Fibroblast of villous mesenchyme (primary cell): ENCODE measurements around the gene LAMB4. TPM values are rescaled to one million over a fixed set of nuclear protein-coding genes. Genes with fewer than 3 reads are reported as not detected.

Experiments
- DNase-seq: peaks from one replicate; pipeline ENCODE4 v3.0.0-alpha.2; 2010; ENCODE audit warnings: low read depth
- H3K4me3 ChIP-seq: 2 replicates; pipeline ENCODE4 v1.5.1; 2011; ENCODE audit warnings: low read depth, mild to moderate bottlenecking, low read length
- total RNA-seq: library from RNA; depleted of rRNA; stranded (reverse); fragments of >200 nt; gene quantifications from 2 replicates; pipeline ENCODE4 v1.2.3, GENCODE V29; 2012
- TF ChIP-seq, protein P1 (sequence below): IDR thresholded peaks from 2 replicates; pipeline ENCODE4 v1.5.1; 2012; ENCODE audit warnings: low read depth, mild to moderate bottlenecking, low read length; ENCODE audit not compliant: insufficient read depth

Gene LAMB4, protein sequence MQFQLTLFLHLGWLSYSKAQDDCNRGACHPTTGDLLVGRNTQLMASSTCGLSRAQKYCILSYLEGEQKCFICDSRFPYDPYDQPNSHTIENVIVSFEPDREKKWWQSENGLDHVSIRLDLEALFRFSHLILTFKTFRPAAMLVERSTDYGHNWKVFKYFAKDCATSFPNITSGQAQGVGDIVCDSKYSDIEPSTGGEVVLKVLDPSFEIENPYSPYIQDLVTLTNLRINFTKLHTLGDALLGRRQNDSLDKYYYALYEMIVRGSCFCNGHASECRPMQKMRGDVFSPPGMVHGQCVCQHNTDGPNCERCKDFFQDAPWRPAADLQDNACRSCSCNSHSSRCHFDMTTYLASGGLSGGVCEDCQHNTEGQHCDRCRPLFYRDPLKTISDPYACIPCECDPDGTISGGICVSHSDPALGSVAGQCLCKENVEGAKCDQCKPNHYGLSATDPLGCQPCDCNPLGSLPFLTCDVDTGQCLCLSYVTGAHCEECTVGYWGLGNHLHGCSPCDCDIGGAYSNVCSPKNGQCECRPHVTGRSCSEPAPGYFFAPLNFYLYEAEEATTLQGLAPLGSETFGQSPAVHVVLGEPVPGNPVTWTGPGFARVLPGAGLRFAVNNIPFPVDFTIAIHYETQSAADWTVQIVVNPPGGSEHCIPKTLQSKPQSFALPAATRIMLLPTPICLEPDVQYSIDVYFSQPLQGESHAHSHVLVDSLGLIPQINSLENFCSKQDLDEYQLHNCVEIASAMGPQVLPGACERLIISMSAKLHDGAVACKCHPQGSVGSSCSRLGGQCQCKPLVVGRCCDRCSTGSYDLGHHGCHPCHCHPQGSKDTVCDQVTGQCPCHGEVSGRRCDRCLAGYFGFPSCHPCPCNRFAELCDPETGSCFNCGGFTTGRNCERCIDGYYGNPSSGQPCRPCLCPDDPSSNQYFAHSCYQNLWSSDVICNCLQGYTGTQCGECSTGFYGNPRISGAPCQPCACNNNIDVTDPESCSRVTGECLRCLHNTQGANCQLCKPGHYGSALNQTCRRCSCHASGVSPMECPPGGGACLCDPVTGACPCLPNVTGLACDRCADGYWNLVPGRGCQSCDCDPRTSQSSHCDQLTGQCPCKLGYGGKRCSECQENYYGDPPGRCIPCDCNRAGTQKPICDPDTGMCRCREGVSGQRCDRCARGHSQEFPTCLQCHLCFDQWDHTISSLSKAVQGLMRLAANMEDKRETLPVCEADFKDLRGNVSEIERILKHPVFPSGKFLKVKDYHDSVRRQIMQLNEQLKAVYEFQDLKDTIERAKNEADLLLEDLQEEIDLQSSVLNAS (N-terminal part only)
- under 0.01 and 0.64 TPM in 2 replicates for total RNA-seq

- no peak within 1 kb of the TSS for H3K4me3 ChIP-seq
- TF ChIP-seq, protein P1, sequence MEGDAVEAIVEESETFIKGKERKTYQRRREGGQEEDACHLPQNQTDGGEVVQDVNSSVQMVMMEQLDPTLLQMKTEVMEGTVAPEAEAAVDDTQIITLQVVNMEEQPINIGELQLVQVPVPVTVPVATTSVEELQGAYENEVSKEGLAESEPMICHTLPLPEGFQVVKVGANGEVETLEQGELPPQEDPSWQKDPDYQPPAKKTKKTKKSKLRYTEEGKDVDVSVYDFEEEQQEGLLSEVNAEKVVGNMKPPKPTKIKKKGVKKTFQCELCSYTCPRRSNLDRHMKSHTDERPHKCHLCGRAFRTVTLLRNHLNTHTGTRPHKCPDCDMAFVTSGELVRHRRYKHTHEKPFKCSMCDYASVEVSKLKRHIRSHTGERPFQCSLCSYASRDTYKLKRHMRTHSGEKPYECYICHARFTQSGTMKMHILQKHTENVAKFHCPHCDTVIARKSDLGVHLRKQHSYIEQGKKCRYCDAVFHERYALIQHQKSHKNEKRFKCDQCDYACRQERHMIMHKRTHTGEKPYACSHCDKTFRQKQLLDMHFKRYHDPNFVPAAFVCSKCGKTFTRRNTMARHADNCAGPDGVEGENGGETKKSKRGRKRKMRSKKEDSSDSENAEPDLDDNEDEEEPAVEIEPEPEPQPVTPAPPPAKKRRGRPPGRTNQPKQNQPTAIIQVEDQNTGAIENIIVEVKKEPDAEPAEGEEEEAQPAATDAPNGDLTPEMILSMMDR: no peak
- DNase-seq: no peak
Observed at GRCh38 chr7:108130261-108130660, at the start of gene LAMB4. Gene LAMB4, minus strand, starts transcription at chr7:108130361. Its CDS starts 7,197 bp downstream, at chr7:108123164.

GRCh38 chr7:108178398-108178797 is 48.2 kb upstream of the LAMB4 start:
- TF ChIP-seq, protein P1: no peak
- no peak overlapping the region for H3K4me3 ChIP-seq
- no peak for DNase-seq

DNA sequence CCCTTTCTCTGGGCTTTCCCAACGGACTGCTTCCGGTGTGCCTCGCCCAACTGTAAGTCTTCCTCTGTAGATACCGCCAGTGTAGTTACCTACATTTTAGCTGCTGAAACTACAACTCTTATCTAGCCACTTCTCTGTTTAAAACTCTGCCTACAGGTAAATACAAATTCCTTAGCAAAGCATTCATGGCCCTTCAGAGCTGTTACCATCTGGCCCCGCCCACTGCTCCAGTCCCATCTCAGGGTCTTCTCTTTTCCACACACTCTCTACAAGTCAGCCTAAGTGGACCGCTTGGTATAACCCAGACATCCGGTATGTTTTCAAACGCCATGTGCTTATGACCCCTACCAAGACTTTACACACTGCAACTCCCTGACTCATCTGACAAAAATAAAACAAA is 41.0 kb upstream of the LAMB4 start:
- DNase-seq: no peak

DNA sequence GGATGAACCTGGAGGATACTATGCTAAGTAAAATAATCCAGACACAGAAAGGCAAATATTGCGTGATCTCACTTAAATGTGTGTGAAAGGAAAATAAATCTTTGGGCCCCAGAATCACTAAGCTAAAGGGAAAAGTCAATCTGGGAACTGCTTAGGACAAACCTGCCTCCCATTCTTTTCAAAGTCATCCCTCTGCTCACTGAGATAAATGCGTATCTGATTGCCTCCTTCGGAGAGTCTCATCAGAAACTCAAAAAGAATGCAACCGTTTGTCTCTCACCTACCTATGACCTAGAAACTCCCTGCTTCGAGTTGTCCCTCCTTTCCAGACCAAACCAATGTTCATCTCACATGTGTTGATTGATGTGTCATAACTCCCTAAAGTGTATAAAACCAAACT is 40.1 kb upstream of the LAMB4 start:
- no peak overlapping the region for H3K4me3 ChIP-seq
- TF ChIP-seq, protein P1: no peak
- no peak for DNase-seq

More for the DNA sequence above, 41.0 kb upstream of the LAMB4 start:
- H3K4me3 ChIP-seq: no peak overlapping the region
- TF ChIP-seq, protein P1: no peak

DNA sequence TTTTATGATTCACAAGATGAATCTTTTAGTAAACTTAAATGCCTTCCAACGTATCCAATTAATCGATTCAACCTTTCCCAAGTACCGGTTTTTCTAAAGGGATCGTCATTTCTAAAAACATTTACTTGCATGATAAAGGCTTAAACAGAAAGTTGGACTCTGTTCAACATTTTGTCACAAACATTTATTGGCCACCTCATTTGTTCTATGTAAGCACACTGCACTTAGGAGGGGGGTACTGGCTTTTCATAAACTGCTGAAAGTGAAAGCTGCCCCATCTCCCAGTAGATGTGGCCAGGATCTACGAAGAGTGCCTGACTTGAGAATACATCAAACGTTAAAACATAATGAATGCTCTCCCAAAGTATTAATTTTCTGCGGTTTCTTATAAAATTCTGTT is 37.3 kb upstream of the LAMB4 start:
- no peak overlapping the region for H3K4me3 ChIP-seq
- TF ChIP-seq, protein P1: no peak
- DNase-seq: no peak

DNA sequence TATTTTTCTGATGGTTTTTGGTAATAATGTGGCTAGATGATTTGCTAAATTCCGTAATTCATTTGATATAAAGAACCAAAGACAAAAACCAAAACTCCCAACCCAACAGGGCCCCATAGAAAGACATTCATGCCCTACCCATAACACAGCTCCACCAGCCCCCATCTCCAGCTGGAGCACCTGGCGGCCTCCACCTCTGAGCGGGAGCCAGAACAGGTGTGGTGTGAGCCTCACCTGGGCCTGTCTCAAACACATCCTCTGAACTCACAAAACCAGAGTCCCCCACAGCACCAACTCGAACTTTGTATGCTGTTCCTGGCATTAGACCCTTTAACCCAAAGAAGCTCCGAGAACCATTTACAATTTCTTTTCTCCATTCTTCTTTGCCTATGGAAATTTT is 36.5 kb upstream of the LAMB4 start:
- no peak for DNase-seq

More for the DNA sequence above, 36.5 kb upstream of the LAMB4 start:
- no peak overlapping the region for H3K4me3 ChIP-seq
- TF ChIP-seq, protein P1: no peak
